ENCODE data around the gene GP1BB.

The GP1BB gene

DNA sequence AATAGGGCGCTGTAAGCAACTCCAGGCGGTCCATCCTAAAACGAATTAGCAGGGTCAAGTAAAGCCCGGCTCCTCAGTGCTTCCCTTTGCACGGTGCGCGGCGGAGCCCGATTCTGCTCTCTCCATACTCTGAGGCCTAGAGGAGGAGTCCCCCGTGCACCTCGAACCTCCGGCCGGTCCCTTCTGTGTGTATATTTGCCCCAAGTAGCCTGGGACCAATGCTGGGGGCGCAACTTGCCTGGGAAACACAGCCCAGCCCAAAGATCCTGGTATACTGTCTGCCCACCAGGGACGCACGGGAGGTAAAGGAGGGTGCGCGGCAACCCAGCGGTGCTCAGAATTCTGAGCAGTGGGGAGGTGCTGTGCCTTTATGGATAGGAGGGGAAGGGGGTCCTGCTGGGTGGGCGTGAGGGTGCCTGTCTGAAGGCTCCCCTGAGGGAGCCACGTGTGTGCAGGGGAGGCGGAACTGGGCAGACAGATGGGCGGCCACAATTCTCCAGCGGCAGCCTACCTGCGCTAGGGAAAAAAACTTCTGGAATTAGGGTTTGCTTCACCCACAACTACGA is 32.5 kb downstream of the GP1BB start:
- Histone ChIP-seq H3K9me3 (ENCODE audit: severe bottlenecking) (no peaks in the 10 kb centered on the region), H3K4me1 (ENCODE audit: insufficient read depth, poor library complexity, severe bottlenecking) (peaks cover 7% of the 10 kb centered on the region), H3K27ac (ENCODE audit: poor library complexity, severe bottlenecking) (no peak overlapping the region), H3K36me3 (ENCODE audit: low read depth) (no peaks in the 10 kb centered on the region), H3K4me3 (ENCODE audit: severe bottlenecking) (no peak overlapping the region), H3K27me3 (ENCODE audit: insufficient read depth, poor library complexity, severe bottlenecking) (peaks cover 35% of the 10 kb centered on the region)
- ATAC-seq (ENCODE audit: low read depth) (no peak), DNase-seq (ENCODE audit: low spot score) (no peak)
- TF ChIP-seq, protein P1, sequence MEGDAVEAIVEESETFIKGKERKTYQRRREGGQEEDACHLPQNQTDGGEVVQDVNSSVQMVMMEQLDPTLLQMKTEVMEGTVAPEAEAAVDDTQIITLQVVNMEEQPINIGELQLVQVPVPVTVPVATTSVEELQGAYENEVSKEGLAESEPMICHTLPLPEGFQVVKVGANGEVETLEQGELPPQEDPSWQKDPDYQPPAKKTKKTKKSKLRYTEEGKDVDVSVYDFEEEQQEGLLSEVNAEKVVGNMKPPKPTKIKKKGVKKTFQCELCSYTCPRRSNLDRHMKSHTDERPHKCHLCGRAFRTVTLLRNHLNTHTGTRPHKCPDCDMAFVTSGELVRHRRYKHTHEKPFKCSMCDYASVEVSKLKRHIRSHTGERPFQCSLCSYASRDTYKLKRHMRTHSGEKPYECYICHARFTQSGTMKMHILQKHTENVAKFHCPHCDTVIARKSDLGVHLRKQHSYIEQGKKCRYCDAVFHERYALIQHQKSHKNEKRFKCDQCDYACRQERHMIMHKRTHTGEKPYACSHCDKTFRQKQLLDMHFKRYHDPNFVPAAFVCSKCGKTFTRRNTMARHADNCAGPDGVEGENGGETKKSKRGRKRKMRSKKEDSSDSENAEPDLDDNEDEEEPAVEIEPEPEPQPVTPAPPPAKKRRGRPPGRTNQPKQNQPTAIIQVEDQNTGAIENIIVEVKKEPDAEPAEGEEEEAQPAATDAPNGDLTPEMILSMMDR (IDR thresholded peaks at IDR 0.05; ENCODE audit: poor library complexity, severe bottlenecking): no peak

GRCh38 chr22:19756288-19757128 is 33.2 kb downstream of the GP1BB start:
- H3K4me3 ChIP-seq (ENCODE audit: severe bottlenecking): peak overlapping the region; percentile 2
- TF ChIP-seq, protein P1 (IDR thresholded peaks at IDR 0.05; ENCODE audit: poor library complexity, severe bottlenecking): peak; percentile 81
- ATAC-seq (ENCODE audit: low read depth) (peak; percentile 74), DNase-seq (ENCODE audit: low spot score) (no peak)
- H3K36me3 ChIP-seq (ENCODE audit: low read depth): no peaks in the 10 kb centered on the region
- no peaks in the 10 kb centered on the region for H3K4me1 ChIP-seq (ENCODE audit: insufficient read depth, poor library complexity, severe bottlenecking)
- peaks cover 35% of the 10 kb centered on the region for H3K27me3 ChIP-seq (ENCODE audit: insufficient read depth, poor library complexity, severe bottlenecking)
- no peaks in the 10 kb centered on the region for H3K9me3 ChIP-seq (ENCODE audit: severe bottlenecking)
- no peak overlapping the region for H3K27ac ChIP-seq (ENCODE audit: poor library complexity, severe bottlenecking)

- no peaks in the 10 kb centered on the region for H3K4me1 ChIP-seq (ENCODE audit: insufficient read depth, poor library complexity, severe bottlenecking)
- no peak overlapping the region for H3K27ac ChIP-seq (ENCODE audit: poor library complexity, severe bottlenecking)
- ATAC-seq (ENCODE audit: low read depth) (peak; percentile 19; the same call in 1 of the 3 replicates), DNase-seq (ENCODE audit: low spot score) (no peak)
- no peaks in the 10 kb centered on the region for H3K9me3 ChIP-seq (ENCODE audit: severe bottlenecking)
- peaks cover 35% of the 10 kb centered on the region for H3K27me3 ChIP-seq (ENCODE audit: insufficient read depth, poor library complexity, severe bottlenecking)
- H3K36me3 ChIP-seq (ENCODE audit: low read depth): no peaks in the 10 kb centered on the region
- TF ChIP-seq, protein P1 (IDR thresholded peaks at IDR 0.05; ENCODE audit: poor library complexity, severe bottlenecking): no peak
- H3K4me3 ChIP-seq (ENCODE audit: severe bottlenecking): no peak overlapping the region
Measured at GRCh38 chr22:19757140-19757984, 34.0 kb downstream of the GP1BB start.

- no peaks in the 10 kb centered on the region for H3K4me1 ChIP-seq (ENCODE audit: insufficient read depth, poor library complexity, severe bottlenecking)
- DNase-seq (ENCODE audit: low spot score) (no peak), ATAC-seq (ENCODE audit: low read depth) (no peak)
- H3K27ac ChIP-seq (ENCODE audit: poor library complexity, severe bottlenecking): no peak overlapping the region
- H3K9me3 ChIP-seq (ENCODE audit: severe bottlenecking): no peaks in the 10 kb centered on the region
- H3K27me3 ChIP-seq (ENCODE audit: insufficient read depth, poor library complexity, severe bottlenecking): peaks cover 35% of the 10 kb centered on the region
- H3K36me3 ChIP-seq (ENCODE audit: low read depth): no peaks in the 10 kb centered on the region
- TF ChIP-seq, protein P1 (IDR thresholded peaks at IDR 0.05; ENCODE audit: poor library complexity, severe bottlenecking): no peak
- no peak overlapping the region for H3K4me3 ChIP-seq (ENCODE audit: severe bottlenecking)
Measured at GRCh38 chr22:19757985-19758895, 34.9 kb downstream of the GP1BB start.

All from RWPE2 (cell line).